ENCODE measurements around the gene ATOSB. TPM values are rescaled to one million over a fixed set of nuclear protein-coding genes. Genes with fewer than 3 reads are reported as not detected.

ATOSB gene
- total and polyA plus RNA-seq, 9 of the 15 experiments (the other 6 are each of a cell fraction or from before 2014, with no cell fraction given) = 0.45 to 8.0 (median 4.2) TPM

DNA sequence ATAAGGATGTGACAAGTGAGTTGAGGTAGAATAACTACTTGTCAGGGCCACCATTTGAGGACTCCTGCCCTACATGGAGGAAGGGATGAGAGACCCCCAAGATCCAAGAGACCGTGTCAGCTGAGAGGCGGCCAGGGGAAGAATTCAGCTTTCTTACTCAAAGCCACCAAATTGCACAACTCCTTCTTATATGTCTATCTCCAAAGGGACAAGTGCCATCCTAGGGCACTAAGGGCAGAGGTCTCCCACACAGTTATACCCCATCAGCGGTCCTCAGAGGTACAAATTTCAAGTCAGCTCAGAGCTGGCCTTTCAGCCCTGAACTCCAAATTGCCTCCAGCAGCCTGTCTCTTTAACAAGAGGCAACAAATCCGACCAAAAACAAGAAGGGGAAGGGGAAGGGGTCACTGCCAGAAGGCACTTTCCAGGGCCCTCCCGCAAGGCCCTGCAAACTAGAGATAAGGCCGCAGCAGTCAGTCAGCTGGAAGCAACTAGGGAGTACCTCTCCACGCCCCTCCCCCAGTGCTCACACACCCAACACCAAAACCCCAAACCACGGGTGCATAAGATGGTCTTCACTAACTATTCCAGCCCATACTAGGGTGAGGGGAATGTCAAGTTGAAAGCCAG is 6.6 kb downstream of the ATOSB start (continued):
- TF ChIP-seq PML (IDR thresholded peaks at IDR 0.05; ENCODE audit: low read length) = peak; percentile 86
- TF ChIP-seq PTRF (tag; IDR thresholded peaks at IDR 0.05) = no peak
- no peak for TF ChIP-seq RBM25 (IDR thresholded peaks at IDR 0.05; ENCODE audit: low read depth, low read length, severe bottlenecking)
- no peak for TF ChIP-seq CCAR2 (IDR thresholded peaks at IDR 0.05; ENCODE audit: low read depth, low read length)
- no peak; the same call in 1 of the 2 replicates for TF ChIP-seq TRIM28 (IDR thresholded peaks at IDR 0.05)
- TF ChIP-seq OTX1 (CRISPR knock-in tag; IDR thresholded peaks at IDR 0.05) = no peak
- TF ChIP-seq FOXK1 (CRISPR knock-in tag; IDR thresholded peaks at IDR 0.05; ENCODE audit: borderline replicate concordance) = 0 out of 2 replicates have a peak, but pooled peaks have one; percentile 50
- no peak for TF ChIP-seq RBM22 (IDR thresholded peaks at IDR 0.05; ENCODE audit: low read depth, low read length, poor library complexity, severe bottlenecking)
- no peak for TF ChIP-seq ZNF696 (CRISPR knock-in tag; conservative IDR thresholded peaks at IDR 0.05)
- TF ChIP-seq HCFC1 (IDR thresholded peaks at IDR 0.05; ENCODE audit: low read depth, low read length) = no peak
- TF ChIP-seq, protein P1, sequence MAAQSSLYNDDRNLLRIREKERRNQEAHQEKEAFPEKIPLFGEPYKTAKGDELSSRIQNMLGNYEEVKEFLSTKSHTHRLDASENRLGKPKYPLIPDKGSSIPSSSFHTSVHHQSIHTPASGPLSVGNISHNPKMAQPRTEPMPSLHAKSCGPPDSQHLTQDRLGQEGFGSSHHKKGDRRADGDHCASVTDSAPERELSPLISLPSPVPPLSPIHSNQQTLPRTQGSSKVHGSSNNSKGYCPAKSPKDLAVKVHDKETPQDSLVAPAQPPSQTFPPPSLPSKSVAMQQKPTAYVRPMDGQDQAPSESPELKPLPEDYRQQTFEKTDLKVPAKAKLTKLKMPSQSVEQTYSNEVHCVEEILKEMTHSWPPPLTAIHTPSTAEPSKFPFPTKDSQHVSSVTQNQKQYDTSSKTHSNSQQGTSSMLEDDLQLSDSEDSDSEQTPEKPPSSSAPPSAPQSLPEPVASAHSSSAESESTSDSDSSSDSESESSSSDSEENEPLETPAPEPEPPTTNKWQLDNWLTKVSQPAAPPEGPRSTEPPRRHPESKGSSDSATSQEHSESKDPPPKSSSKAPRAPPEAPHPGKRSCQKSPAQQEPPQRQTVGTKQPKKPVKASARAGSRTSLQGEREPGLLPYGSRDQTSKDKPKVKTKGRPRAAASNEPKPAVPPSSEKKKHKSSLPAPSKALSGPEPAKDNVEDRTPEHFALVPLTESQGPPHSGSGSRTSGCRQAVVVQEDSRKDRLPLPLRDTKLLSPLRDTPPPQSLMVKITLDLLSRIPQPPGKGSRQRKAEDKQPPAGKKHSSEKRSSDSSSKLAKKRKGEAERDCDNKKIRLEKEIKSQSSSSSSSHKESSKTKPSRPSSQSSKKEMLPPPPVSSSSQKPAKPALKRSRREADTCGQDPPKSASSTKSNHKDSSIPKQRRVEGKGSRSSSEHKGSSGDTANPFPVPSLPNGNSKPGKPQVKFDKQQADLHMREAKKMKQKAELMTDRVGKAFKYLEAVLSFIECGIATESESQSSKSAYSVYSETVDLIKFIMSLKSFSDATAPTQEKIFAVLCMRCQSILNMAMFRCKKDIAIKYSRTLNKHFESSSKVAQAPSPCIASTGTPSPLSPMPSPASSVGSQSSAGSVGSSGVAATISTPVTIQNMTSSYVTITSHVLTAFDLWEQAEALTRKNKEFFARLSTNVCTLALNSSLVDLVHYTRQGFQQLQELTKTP (IDR thresholded peaks at IDR 0.05; ENCODE audit: low read depth in 1 of 2, partially characterized antibody in 2 of 2) = peak in 1 of 2 experiments; percentile 29
- TF ChIP-seq JUND (IDR thresholded peaks at IDR 0.05; ENCODE audit: borderline replicate concordance, low read depth, low read length) = peak; percentile 73
- peak; percentile 49; the same call in 1 of the 3 replicates for TF ChIP-seq JUND (tag; IDR thresholded peaks at IDR 0.05; ENCODE audit: borderline replicate concordance, low read depth, low read length)
- TF ChIP-seq NFIC (IDR thresholded peaks at IDR 0.05) = peak; percentile 83
- no peak for TF ChIP-seq ZNF583 (CRISPR knock-in tag; IDR thresholded peaks at IDR 0.05)
- no peak for TF ChIP-seq ELF1 (tag; IDR thresholded peaks at IDR 0.05)
- no peak for TF ChIP-seq SP2 (IDR thresholded peaks at IDR 0.05; ENCODE audit: extremely low read depth, low read depth, low read length, poor library complexity, severe bottlenecking)
- TF ChIP-seq FIP1L1 (IDR thresholded peaks at IDR 0.05; ENCODE audit: low read depth, low read length, poor library complexity, severe bottlenecking) = no peak
- no peak for TF ChIP-seq TAF15 (IDR thresholded peaks at IDR 0.05; ENCODE audit: low read depth, low read length)
- TF ChIP-seq XRCC4 (IDR thresholded peaks at IDR 0.05; ENCODE audit: extremely low read depth, insufficient read depth, insufficient read length) = no peak
- no peak for TF ChIP-seq NR1H2 (CRISPR knock-in tag; IDR thresholded peaks at IDR 0.05)
- no peak for TF ChIP-seq ID3 (CRISPR knock-in tag; IDR thresholded peaks at IDR 0.05)
- TF ChIP-seq ID3 (tag; IDR thresholded peaks at IDR 0.05) = peak; percentile 32; the same call in 1 of the 2 replicates
- no peak for TF ChIP-seq ZFP30 (CRISPR knock-in tag; IDR thresholded peaks at IDR 0.05; ENCODE audit: borderline replicate concordance)
- TF ChIP-seq SMARCA5 (IDR thresholded peaks at IDR 0.05) = no peak
